SK-N-SH (cell line): Measurements from ENCODE around the gene DYNLRB1. TPM values are rescaled to one million over a fixed set of nuclear protein-coding genes. Genes with fewer than 3 reads are reported as not detected.

Experiments used
- CTCF ChIA-PET: fragments of 300-600, 350-600 bp; formaldehyde crosslinking; extraction: SDS; loops from one replicate; lab custom pipeline; 2021; lab: Yijun Ruan, JAX
- POLR2A ChIA-PET: fragments of 350-600 bp; sonication (Branson Sonifier 250); formaldehyde crosslinking; extraction: SDS; loops from one replicate; lab custom pipeline; 2020; ENCODE audit warnings: antibody characterized with exemption, inconsistent platforms; lab: Yijun Ruan, JAX
- DNase-seq: peaks from one replicate; pipeline ENCODE4 v3.0.0; 2012
- H2AFZ ChIP-seq: fragments of 200-600 bp; sonication (generic); 2 replicates; pipeline ENCODE4 v1.8.1; 2016; ENCODE audit warnings: antibody characterized with exemption, mild to moderate bottlenecking, low read depth
- H3F3A ChIP-seq: fragments of 200-600 bp; sonication (generic); replicated peaks from 2 replicates; pipeline ENCODE3; 2016; ENCODE audit warnings: antibody characterized with exemption, mild to moderate bottlenecking; ENCODE audit not compliant: insufficient read depth
- H3K27ac ChIP-seq, 2 experiments: fragments of 200-500 bp in 1 of 2; fragments of 200-600 bp in 1 of 2; sonication (Bioruptor generic) in 1 of 2; sonication (generic), shearing (Covaris generic) in 1 of 2; 2 replicates each; pipeline versions ENCODE4 v1.5.1 to v1.6.1; 2014 to 2016; ENCODE audit warnings: low read depth in 2 of 2, inconsistent platforms in 1 of 2, low read length in 1 of 2, mild to moderate bottlenecking in 1 of 2, mixed read lengths in 1 of 2
- H3K27me3 ChIP-seq: fragments of 200-600 bp; sonication (generic), shearing (Covaris generic); 2 replicates; pipeline ENCODE4 v1.6.1; 2016; ENCODE audit warnings: mixed run types; ENCODE audit not compliant: insufficient read depth
- H3K36me3 ChIP-seq, 2 experiments: fragments of 200-500 bp in 1 of 2; fragments of 200-600 bp in 1 of 2; sonication (Bioruptor generic) in 1 of 2; sonication (generic) in 1 of 2; replicated peaks in 1 of 2; 2 replicates each; pipeline versions ENCODE3 to v1.5.1; 2014 to 2016; ENCODE audit warnings: low read length in 1 of 2, mild to moderate bottlenecking in 1 of 2; ENCODE audit not compliant: insufficient read depth in 2 of 2, control insufficient read depth in 1 of 2
- H3K4me1 ChIP-seq, 2 experiments: fragments of 200-500 bp in 1 of 2; fragments of 200-600 bp in 1 of 2; sonication (Bioruptor generic) in 1 of 2; sonication (generic), shearing (Covaris generic) in 1 of 2; 2 replicates each; pipeline versions ENCODE4 v1.5.1 to v1.6.1; 2014 to 2016; ENCODE audit warnings: low read depth in 1 of 2, low read length in 1 of 2, mixed run types in 1 of 2; ENCODE audit not compliant: insufficient read depth in 2 of 2, control insufficient read depth in 1 of 2
- H3K4me2 ChIP-seq: fragments of 200-600 bp; sonication (generic), shearing (Covaris generic); 2 replicates; pipeline ENCODE4 v1.6.1; 2017; ENCODE audit warnings: mixed run types
- H3K4me3 ChIP-seq, 2 experiments: fragments of 200-500 bp in 1 of 2; fragments of 200-600 bp in 1 of 2; sonication (Bioruptor generic) in 1 of 2; sonication (generic), shearing (Covaris generic) in 1 of 2; 2 replicates each; pipeline versions ENCODE4 v1.5.1 to v1.8.1; 2014 to 2016; ENCODE audit warnings: low read depth in 2 of 2, inconsistent platforms in 1 of 2, low read length in 1 of 2, mild to moderate bottlenecking in 1 of 2, mixed read lengths in 1 of 2, moderate library complexity in 1 of 2
- H3K79me2 ChIP-seq: fragments of 200-600 bp; sonication (generic); 2 replicates; pipeline ENCODE4 v1.8.1; 2017; ENCODE audit warnings: mild to moderate bottlenecking; ENCODE audit not compliant: insufficient read depth
- H3K9ac ChIP-seq: fragments of 200-600 bp; sonication (generic); 2 replicates; pipeline ENCODE4 v1.6.1; 2017; ENCODE audit warnings: mixed run types
- H3K9me2 ChIP-seq: fragments of 200-600 bp; sonication (generic); 2 replicates; pipeline ENCODE4 v1.6.1; 2017; ENCODE audit warnings: mixed run types
- H3K9me3 ChIP-seq: fragments of 200-600 bp; sonication (generic); 2 replicates; pipeline ENCODE4 v1.6.1; 2017; ENCODE audit warnings: mixed run types, mild to moderate bottlenecking, moderate library complexity
- H4K20me1 ChIP-seq: fragments of 200-600 bp; sonication (generic); 2 replicates; pipeline ENCODE4 v1.6.1; 2017; ENCODE audit warnings: mild to moderate bottlenecking, mixed run types; ENCODE audit not compliant: insufficient read depth
- ELF1 ChIP-seq: IDR thresholded peaks from 2 replicates; pipeline ENCODE4 v1.4.0; 2012
- FOXM1 ChIP-seq: IDR thresholded peaks from 2 replicates; pipeline ENCODE4 v1.4.0; 2012; ENCODE audit warnings: low read depth, mild to moderate bottlenecking
- NFIC ChIP-seq: IDR thresholded peaks from 2 replicates; pipeline ENCODE4 v1.4.0; 2012; ENCODE audit warnings: borderline replicate concordance
- NRF1 ChIP-seq: IDR thresholded peaks from 2 replicates; pipeline ENCODE4 v1.6.1; 2012; ENCODE audit warnings: low read depth, mild to moderate bottlenecking, low read length
- RCOR1 ChIP-seq: fragments of 150-350 bp; IDR thresholded peaks from 2 replicates; pipeline ENCODE4 v1.6.1; 2017; ENCODE audit warnings: antibody characterized with exemption, low read length
- SMC3 ChIP-seq: IDR thresholded peaks from 2 replicates; pipeline ENCODE4 v1.6.1; 2012; ENCODE audit warnings: low read depth, low read length, improper control_type of control experiment
- WGBS: methylation state at CpG from one replicate; pipeline ENCODE4 v1.1.6; 2017; ENCODE audit warnings: low lambda C conversion rate; 5-methylcytosine and 5-hydroxymethylcytosine counted together
- polyA plus RNA-seq, 3 experiments: library from polyadenylated mRNA; depleted of rRNA; stranded (reverse); fragments of >200 nt; gene quantifications; 2 replicates each; pipeline ENCODE4 v1.2.3, GENCODE V29; 2012
- TF ChIP-seq, protein P1 (sequence below): IDR thresholded peaks from 2 replicates; pipeline ENCODE4; 2012
- TF ChIP-seq, protein P2 (sequence below): fragments of 150-350 bp; IDR thresholded peaks from 2 replicates; pipeline ENCODE4 v1.6.1; 2016; ENCODE audit warnings: mild to moderate bottlenecking, low read depth, low read length
- TF ChIP-seq, protein P3 (sequence below): IDR thresholded peaks from 2 replicates; pipeline ENCODE4 v1.6.1; 2012; ENCODE audit warnings: mild to moderate bottlenecking, low read depth, low read length, moderate library complexity
- TF ChIP-seq, protein P4 (sequence below): IDR thresholded peaks from 2 replicates; pipeline ENCODE4 v1.4.0; 2012; ENCODE audit warnings: low read depth, borderline replicate concordance
- TF ChIP-seq, protein P5 (sequence below): fragments of 200-600 bp; sonication (generic); IDR thresholded peaks from 2 replicates; pipeline ENCODE4 v1.6.1; 2017; ENCODE audit warnings: antibody characterized with exemption, mild to moderate bottlenecking, moderate library complexity

The DYNLRB1 gene
- polyA plus RNA-seq, 1 of the 3 experiments (the other 2 are of a cell fraction) = 402 TPM

DNA sequence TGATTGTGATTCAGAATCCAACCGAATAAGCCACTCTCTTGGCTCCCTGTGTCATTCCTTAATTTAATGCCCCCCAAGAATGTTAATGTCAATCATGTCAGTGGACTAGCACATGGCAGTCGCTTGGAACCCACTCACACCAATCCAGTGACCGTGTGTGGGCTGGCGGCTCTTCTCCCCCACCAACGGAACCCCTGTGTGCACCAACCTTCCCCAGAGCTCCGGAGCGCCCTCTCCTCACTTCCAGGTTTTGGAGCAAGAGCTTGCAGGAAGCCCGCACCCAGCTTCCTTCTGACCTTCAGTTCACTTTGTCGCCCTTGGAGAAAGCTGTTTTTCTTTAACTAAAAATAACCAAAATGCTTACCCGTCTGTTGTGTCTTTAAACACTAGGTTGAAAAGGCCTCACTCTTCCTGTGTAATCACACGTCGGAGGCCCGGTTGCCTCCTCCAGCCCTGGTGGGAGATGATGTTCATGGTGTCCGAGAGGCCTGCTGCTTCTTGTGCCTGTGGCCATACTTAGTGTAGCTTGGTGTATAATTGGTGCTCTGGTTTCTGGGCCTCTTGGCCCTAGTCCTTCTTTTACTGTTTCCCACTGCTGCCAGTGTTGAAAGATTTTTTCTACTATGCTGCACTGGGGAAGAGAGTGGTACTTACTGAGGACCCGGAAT lies 24.5 kb downstream of the DYNLRB1 start:
- H3K36me3 ChIP-seq = peaks cover 24 to 52% of the 10 kb centered on the region in 2 experiments

More for the DNA sequence above, 24.5 kb downstream of the DYNLRB1 start:
- H2AFZ ChIP-seq = no peak overlapping the region
- H3K4me2 ChIP-seq = no peak overlapping the region
- H3K9me2 ChIP-seq = no peaks in the 10 kb centered on the region
- H3K4me1 ChIP-seq = no peaks in the 10 kb centered on the region
- no peak overlapping the region; a peak in 1 of 4 replicates for H3K27ac ChIP-seq
- no peaks in the 10 kb centered on the region for H3K27me3 ChIP-seq
- no peaks in the 10 kb centered on the region; the same call in 1 of the 2 replicates for H3K79me2 ChIP-seq
- ChIA-PET CTCF (interaction anchor here (1.0 to 3.6 kb wide), 4 partner anchors 21 to 229 kb away, joined by 3 to 26 read pairs (median 10); no protein-coding TSS in a partner anchor), POLR2A (no interaction called here)
- TF ChIP-seq, protein P1, sequence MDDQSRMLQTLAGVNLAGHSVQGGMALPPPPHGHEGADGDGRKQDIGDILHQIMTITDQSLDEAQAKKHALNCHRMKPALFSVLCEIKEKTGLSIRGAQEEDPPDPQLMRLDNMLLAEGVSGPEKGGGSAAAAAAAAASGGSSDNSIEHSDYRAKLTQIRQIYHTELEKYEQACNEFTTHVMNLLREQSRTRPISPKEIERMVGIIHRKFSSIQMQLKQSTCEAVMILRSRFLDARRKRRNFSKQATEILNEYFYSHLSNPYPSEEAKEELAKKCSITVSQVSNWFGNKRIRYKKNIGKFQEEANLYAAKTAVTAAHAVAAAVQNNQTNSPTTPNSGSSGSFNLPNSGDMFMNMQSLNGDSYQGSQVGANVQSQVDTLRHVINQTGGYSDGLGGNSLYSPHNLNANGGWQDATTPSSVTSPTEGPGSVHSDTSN = no peak
- TF ChIP-seq, protein P2, sequence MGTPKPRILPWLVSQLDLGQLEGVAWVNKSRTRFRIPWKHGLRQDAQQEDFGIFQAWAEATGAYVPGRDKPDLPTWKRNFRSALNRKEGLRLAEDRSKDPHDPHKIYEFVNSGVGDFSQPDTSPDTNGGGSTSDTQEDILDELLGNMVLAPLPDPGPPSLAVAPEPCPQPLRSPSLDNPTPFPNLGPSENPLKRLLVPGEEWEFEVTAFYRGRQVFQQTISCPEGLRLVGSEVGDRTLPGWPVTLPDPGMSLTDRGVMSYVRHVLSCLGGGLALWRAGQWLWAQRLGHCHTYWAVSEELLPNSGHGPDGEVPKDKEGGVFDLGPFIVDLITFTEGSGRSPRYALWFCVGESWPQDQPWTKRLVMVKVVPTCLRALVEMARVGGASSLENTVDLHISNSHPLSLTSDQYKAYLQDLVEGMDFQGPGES = no peak
- TF ChIP-seq, protein P3, sequence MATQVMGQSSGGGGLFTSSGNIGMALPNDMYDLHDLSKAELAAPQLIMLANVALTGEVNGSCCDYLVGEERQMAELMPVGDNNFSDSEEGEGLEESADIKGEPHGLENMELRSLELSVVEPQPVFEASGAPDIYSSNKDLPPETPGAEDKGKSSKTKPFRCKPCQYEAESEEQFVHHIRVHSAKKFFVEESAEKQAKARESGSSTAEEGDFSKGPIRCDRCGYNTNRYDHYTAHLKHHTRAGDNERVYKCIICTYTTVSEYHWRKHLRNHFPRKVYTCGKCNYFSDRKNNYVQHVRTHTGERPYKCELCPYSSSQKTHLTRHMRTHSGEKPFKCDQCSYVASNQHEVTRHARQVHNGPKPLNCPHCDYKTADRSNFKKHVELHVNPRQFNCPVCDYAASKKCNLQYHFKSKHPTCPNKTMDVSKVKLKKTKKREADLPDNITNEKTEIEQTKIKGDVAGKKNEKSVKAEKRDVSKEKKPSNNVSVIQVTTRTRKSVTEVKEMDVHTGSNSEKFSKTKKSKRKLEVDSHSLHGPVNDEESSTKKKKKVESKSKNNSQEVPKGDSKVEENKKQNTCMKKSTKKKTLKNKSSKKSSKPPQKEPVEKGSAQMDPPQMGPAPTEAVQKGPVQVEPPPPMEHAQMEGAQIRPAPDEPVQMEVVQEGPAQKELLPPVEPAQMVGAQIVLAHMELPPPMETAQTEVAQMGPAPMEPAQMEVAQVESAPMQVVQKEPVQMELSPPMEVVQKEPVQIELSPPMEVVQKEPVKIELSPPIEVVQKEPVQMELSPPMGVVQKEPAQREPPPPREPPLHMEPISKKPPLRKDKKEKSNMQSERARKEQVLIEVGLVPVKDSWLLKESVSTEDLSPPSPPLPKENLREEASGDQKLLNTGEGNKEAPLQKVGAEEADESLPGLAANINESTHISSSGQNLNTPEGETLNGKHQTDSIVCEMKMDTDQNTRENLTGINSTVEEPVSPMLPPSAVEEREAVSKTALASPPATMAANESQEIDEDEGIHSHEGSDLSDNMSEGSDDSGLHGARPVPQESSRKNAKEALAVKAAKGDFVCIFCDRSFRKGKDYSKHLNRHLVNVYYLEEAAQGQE = no peak
- no peak for TF ChIP-seq ELF1
- TF ChIP-seq SMC3 = no peak
- no peak for TF ChIP-seq FOXM1
- TF ChIP-seq, protein P4, sequence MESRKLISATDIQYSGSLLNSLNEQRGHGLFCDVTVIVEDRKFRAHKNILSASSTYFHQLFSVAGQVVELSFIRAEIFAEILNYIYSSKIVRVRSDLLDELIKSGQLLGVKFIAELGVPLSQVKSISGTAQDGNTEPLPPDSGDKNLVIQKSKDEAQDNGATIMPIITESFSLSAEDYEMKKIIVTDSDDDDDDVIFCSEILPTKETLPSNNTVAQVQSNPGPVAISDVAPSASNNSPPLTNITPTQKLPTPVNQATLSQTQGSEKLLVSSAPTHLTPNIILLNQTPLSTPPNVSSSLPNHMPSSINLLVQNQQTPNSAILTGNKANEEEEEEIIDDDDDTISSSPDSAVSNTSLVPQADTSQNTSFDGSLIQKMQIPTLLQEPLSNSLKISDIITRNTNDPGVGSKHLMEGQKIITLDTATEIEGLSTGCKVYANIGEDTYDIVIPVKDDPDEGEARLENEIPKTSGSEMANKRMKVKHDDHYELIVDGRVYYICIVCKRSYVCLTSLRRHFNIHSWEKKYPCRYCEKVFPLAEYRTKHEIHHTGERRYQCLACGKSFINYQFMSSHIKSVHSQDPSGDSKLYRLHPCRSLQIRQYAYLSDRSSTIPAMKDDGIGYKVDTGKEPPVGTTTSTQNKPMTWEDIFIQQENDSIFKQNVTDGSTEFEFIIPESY = no peak
- no peak for TF ChIP-seq NFIC
- no peak for TF ChIP-seq NRF1
- TF ChIP-seq, protein P5, sequence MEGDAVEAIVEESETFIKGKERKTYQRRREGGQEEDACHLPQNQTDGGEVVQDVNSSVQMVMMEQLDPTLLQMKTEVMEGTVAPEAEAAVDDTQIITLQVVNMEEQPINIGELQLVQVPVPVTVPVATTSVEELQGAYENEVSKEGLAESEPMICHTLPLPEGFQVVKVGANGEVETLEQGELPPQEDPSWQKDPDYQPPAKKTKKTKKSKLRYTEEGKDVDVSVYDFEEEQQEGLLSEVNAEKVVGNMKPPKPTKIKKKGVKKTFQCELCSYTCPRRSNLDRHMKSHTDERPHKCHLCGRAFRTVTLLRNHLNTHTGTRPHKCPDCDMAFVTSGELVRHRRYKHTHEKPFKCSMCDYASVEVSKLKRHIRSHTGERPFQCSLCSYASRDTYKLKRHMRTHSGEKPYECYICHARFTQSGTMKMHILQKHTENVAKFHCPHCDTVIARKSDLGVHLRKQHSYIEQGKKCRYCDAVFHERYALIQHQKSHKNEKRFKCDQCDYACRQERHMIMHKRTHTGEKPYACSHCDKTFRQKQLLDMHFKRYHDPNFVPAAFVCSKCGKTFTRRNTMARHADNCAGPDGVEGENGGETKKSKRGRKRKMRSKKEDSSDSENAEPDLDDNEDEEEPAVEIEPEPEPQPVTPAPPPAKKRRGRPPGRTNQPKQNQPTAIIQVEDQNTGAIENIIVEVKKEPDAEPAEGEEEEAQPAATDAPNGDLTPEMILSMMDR = no peak
- TF ChIP-seq RCOR1 = no peak
- H4K20me1 ChIP-seq = peaks cover 6% of the 10 kb centered on the region; the same call in 1 of the 2 replicates
- no peak overlapping the region for H3K4me3 ChIP-seq
- no peak for DNase-seq
- WGBS = 97% methylated on average over 15 of the region's 15 CpGs
- no peak overlapping the region for H3K9ac ChIP-seq
- H3F3A ChIP-seq = peaks cover 8% of the 10 kb centered on the region
- H3K9me3 ChIP-seq = no peaks in the 10 kb centered on the region
